Inflammatory macrophage treated with lipopolysaccharide for 1 hour (primary cell): Measurements from ENCODE around the gene CCDC148.

Experiments used
- DNase-seq, 2 donors: peaks; one replicate each; pipeline ENCODE4 v3.0.0-alpha.2; 2020 to 2022

The CCDC148 gene

DNA sequence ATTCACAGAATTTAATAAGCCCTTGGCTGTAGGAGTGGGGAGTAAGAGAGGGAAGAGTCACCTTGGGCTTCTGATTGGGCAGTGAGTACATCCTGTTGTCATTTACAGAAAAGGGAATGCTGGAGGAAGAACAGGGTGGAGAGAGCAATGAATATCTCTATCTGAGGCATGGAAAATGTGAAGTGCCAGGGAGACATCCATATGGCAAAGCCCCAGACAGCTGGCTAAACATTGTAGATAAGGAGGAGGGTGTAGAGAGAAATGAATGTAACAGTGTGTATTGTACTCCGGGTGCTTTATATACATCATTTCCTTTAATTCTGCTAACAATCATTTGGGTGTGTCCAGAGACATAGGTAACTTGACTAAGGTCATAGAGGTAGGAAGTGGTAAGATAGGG lies 251.3 kb downstream of the CCDC148 start:
- DNase-seq = no peak

DNA sequence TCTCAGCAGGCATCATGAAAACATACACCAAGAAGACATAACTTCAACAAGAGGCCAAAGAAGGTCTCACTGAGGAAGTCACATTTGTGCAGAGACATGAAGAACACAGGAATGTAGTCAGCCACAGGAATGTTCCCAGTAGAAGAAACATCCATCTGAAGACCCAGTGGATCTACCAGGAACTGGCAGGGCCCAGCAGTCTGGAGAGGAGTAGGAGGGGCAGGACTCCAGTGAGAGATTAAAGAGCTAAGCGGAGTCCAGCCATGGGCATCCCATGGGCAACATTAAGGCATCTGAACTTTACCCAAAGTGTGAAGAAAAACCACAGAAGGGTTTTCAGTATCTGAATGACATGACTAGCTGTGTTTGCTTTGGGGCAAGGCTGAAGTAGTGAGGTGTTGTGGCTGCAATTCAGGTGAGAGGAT lies 251.8 kb downstream of the CCDC148 start:
- DNase-seq = no peak

DNA sequence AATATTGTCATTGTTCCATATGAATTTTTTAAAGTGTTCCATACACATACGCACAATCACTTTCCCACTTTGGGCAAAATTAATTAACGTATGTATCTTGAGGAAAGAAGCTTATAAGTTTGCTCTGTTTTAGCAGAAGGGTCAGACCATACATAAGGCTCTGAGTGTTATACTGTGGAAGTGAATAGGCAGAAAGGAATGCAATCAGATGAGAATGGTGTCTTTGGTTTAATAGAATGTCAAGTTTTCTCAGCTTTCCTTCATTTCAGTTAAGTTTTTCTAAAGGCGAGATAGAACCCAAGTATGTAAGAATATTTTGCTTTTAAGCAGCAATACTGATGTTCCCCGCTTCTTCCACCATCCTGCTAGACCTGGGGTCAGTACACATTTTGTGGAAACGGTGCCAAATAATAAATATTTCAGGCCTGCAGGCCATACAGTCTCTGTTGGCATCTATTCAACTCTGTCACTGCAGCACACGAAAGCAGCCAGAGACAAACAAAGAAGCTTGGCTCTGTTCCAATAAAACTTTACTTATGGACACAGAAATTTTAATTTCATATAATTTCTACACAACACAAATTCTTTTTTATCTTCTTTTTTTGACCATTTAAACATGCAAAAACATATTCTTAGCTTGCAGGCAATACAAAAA lies 254.3 kb downstream of the CCDC148 start:
- DNase-seq = no peak

DNA sequence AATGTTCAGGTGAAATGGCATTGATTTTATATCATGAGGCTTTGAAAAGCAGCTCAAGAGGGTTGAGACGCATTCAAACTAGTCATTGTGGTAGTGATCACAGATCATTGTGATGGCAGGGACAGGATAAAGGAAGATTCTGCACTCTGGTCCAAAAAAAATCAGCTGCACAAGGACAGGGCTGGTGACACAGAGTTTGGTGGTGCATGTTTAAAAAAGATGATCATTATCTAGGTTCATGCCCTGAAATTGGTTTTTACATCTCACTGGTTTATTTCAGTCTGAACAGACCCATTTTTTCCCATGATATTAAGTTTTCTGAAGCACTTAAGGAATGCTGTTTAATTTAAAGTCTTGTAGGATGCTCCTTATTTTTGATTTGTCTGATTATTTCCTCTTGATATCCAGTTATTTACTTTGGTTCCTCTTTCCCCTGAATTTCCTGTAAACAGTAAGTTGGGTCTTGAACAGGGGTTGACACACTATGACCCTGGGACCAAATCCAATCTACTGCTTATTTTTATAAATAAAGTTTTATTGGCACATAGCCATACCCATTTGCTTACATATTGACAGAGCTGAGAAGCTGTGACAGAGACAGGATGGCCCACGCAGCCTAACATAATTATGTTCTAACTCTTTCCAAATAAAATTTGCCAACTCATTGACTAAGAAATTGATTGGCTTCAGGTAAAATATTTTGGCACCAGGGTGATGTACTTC lies 256.5 kb downstream of the CCDC148 start:
- DNase-seq = no peak

DNA sequence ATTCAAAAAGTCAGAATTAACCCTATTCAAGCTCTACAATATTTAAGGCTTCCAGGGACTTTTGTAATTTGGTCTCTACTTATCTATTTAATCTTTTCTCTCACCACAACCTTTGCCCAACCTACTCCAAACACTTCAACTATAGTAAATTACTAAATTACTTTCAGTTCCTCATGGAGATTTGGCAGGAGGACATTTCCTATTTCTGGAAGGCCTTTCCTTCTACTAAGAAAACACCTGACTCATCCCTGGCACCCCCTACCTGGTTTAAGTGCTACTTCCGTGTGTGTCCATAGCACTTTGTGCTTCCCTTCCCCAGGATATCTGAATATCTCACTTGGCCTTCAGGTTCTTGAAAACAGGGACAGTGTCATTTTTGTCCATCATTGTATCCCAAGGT lies 258.6 kb downstream of the CCDC148 start:
- DNase-seq = peak; percentile 22 to 23

DNA sequence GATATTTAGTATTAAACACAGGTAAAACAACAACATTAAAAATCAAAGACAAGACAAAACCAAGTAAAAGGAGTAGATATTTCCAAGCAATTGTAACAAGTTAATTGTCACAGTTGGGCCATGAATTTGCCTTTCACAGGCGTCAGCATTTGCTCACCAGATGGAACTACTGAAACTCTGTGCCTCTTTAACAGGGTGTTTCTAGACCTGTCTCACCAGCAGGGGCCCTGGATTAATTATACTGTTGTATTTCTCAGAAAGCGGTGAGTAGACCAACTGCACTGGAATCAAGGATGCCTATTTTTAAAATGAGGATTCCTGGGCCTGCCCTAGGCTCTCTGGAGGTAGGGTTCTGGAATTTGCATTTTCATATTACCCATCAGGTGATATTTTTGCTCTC lies 262.3 kb downstream of the CCDC148 start:
- DNase-seq = no peak

DNA sequence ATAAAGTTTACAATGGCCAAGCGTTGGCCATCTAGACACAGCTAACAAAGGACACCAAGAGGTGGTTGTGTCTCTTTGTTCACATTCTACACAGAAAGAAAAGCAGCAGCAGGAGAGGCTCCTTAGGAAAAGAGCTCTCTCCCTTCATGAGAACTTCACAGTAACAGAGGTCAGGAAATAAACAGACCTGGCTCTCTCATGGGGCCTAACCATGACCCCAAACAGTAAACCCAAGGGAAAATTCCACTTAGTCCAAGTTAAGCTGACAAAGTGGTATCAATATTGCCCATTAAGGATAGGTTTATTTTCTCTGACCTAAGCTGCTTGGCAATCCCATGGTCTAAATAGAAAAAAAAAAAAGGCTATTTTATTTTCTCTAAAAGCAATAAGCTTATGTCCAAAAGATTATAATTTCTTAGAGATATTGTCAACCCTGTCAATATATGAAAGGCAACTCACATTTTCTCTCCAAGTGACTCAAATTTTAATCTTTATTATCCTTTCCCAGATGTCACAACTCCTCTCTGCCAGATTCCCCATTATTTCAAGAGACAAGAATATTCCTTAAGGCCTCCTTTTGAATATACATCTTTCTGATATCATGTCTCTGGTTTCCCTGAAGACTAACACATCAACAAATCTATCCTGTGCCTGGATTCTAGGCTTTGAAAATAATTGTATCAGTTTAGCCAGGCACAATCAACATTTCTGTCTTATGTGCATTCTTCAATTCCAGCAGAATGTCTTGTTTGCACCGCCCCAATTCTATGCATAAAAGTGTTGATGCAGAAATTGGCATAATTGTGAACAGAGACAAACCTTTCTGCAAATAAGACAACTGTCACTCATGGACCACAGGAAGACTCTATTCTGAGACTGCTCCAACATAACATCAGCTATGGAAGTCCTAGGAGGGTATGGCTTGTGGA lies 263.8 kb downstream of the CCDC148 start:
- no peak for DNase-seq

DNA sequence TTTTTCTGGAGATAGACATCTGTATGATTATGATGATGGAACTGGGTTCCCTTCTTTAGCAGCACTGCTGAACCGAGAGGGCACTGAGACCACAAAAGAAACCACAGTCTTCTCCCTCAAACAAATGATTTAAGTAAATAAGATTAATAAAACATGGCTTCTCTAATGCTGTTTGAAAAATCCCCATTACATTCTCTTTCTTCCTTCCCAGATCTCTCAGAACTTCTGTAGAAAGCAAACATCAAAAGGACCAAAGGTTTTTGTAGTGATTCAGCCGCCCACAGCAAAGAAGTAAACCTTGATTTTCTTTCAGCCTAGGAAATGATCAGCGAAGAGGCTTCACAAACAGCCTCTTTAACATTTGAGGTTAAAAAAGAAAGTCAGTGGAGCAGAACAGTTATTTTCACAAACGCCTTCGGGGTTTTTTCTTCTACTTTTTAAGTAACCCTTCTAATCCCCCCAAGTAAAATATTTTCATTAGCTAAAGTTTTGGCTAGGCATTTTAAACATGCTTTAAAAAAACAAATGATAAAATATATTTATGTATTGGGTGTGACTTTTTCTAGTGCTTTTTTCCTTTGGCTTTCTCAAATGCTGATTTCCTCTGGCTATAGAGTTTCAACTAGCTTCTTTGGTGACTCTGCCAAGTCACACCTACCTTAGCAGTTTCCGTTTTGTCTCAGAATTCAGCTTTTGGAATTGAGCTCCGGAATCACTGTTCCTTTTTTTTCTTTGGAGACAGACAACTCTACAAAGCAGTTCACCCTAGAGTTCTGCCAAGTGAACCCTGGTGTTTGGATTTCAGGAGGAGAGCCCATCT lies 265.3 kb downstream of the CCDC148 start:
- no peak for DNase-seq

DNA sequence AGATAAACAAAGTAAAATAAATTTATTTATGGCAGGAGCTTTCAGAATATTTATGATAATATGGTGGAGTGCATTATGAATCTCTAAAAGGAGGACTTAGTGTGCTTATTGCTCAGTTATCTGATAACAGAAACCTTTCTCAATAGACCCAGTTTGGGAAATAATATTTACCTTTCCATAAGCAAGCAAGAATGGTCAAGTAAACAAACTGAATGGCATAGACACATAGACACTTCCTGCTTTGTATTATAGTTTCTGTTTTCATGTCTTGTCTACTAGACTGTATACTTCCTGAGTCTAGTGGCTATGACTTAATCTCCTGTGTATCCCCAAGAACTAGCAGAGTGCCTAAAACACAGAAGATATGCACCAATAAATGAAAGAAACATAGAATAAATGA lies 267.0 kb downstream of the CCDC148 start:
- peak in 1 of 2 donors; percentile 7 for DNase-seq

DNA sequence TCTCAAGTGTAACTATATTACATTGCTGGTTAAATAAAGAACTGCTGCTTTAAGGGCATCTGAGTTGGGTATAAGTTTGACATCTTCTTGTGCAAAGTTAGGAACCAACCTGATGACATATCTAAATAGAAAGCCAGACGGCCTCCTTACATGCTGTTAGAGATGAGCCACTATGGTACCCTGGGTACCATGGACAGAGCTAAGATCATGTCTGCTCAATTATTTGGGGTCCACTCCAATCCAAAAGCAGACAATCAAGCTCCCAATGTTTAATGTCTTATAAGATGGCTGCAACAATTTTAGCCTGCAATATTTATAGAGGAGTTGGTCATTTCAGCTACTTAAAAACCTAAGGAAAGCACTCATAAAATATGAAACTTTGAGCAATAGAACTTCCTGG lies 268.6 kb downstream of the CCDC148 start:
- DNase-seq = no peak

DNA sequence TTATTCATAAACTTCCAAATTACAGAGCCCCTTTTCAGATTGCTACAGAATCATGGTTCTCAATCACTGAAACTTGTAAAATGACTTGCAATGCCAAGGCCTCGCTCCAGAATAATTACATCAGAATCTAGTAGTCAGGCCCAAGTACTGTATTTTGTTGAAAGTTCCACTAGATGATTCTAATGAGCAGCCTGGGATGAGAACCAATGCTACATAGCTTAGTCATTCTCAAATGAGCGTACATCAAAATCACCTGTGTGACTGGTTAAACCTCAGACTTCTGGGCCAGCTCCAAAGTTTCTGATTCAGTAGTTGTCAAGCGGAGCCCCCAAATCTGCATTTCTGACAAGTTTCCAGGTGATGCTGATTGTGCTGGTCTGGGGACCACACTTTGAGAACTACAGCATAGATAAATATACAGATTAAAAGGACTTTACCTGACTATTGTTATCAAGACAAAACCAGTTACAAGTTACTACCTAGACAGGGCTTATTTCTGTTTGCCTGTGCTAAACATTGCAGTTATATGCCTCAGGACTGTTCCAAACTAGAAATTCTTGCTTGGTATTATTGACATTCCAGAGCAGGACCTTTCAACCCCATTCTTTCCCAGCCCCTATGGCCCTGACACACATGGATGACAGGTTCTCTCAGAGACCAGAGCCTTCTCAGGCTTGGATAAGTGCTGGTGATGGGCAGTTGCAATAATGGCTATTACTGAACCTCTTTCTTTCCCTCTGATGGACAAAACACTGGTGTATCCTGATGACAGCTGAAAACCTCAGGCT lies 271.8 kb downstream of the CCDC148 start:
- DNase-seq = no peak

DNA sequence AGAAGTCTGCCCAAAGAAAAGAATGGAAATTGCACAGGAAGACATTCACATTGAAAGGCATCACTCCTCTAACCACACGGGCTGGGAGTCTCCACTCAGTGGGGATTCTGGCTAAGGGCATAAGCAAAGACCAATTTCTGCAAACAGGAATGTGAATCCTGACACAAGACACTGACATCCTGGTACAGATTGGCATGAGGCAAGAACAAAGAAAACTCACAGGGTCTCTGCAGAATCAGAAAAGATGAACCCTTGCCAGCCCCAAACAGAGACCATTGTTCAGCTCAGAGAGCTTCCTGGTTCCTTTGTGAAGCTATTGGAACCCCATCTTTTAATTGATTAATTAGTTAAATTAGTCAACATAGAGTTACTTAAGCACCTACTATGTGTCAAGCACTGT lies 272.6 kb downstream of the CCDC148 start:
- no peak for DNase-seq

DNA sequence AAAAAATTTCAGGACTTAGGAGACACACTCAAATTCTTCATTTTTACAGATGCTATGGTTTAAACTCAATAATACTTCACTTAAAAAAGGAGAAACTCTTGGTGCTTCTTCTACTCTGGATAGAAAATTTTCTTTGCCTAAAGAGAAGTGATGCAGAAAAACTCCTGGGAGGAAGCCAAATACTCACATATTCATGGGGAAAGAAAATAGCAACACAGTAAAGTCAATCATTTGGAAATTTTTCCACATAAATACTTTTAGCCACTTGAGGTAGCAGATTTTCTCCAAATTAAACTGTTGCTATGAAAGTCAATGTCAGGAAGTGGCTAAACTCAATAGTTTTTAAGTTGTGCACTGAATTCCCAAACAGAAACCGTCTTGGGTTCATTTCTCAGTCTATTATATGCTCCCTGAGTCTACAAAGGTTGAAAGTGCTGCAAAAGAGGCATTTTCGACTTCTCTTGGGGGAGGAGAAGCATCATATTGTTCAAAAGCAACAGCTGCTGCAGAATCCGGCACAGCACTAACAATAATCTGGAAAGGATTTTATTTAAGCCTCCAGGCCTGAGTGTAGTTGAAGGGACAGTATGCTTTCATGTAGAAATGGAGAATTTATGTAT lies 273.8 kb downstream of the CCDC148 start:
- no peak for DNase-seq

DNA sequence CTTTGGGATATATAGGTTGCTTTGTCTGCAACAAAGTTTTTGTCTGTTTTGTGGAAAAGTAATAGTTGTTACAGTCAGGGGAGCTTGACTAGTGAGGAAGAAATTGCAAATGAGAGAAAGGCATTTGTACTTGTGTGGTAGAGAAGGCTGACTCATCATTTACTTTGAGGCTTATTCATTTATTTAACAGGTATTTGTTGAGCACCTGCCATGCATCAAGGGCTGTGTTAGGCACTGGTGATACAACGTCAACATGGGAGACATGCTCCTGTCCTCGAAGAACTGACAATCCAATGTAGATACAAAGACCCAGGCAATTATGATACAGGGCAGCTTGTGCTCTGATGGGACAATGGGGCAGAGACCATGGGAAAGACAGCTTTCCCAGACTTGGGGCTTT lies 275.4 kb downstream of the CCDC148 start:
- DNase-seq = no peak

DNA sequence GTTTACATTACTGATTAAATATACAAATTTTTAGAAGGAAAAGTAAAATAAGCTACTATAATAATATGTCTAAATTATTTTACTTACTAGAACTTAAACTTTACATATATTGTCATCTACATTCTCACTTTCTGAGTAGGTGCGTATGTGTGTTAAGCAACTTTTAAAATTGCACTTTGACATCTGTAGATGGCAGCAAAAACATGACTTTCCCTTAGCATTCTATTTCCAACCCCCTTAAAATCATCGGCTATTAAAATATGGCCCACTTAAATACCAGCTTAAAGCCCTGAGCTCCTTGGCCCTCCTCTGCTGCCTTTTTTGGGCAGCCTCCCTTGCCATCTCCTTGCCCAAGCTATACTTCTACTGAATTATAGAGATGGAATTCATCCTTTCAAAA lies 276.9 kb downstream of the CCDC148 start:
- peak in 1 of 2 donors; percentile 18 for DNase-seq

DNA sequence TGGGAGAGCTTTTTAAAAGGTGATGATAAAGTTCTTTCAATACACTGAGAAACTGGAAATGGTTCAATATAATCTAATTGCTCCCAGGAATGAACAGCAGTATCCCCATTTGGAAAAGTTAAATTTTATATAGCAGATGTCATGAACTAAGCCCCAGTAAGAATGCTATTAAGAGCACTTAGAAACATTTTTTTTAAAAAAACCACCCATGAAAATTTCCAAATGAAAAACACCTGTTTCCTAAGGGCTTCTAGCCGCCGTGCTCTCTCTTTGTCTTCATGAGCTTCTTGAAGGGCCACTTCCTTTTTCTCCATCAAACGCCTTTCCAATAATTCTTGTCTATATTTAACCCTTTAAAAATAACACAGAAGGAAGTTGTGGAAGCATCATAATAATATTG lies 277.9 kb downstream of the CCDC148 start:
- no peak for DNase-seq

DNA sequence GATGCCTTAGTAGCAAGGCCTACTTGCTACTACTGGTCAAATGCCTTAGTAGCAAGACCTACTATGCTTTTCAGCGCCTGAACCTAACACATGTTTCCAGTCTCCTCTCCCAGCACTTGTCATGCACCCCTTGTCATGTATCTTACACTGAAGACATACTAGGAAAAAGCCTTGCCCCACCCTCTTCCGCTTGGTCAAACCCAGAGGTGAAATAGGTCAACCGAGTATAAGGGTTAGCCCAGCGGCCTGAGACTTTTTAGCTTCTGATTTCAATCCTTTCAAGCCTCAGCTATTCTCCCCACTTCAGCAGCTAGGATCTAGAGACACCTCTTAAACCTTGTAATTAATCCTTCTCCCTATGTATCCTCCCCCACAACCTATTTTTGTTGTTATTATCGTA lies 281.6 kb downstream of the CCDC148 start:
- DNase-seq = no peak

DNA sequence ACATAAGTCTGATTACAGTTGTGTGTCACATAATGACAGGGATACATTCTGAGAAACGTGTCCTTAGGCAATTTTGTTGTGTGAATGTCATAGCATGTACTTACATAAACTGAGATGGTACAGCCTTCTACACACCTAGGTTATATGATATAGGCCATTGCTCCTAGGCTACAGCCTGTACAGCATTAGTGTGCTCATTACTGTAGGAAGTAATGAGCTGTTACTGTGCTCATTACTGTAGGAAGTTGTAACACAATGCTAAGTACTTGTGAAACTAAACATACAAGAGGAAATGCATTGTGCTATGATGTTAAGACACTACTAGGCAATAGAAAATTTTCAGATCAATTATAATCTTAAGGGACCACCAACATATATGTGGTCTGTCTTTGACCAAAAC lies 282.1 kb downstream of the CCDC148 start:
- no peak for DNase-seq

DNA sequence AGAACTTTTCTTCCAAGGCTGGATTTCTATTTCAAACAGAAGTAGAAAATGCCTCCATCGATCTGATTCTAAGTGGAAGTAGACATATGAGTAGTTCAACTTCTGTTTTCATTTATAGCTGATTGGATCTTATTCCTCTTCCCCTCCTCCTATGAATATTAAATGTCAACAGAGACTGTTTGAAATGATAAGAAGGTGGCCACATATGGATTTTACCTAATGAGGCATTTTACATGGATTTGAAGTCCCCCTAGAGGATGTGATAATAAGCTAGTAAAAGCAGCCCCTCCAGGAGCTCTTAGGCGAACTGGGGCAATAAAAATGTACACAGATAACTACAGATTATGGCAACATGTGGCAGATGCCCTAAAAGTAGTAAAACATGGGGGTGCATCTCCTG lies 283.8 kb downstream of the CCDC148 start:
- no peak for DNase-seq

DNA sequence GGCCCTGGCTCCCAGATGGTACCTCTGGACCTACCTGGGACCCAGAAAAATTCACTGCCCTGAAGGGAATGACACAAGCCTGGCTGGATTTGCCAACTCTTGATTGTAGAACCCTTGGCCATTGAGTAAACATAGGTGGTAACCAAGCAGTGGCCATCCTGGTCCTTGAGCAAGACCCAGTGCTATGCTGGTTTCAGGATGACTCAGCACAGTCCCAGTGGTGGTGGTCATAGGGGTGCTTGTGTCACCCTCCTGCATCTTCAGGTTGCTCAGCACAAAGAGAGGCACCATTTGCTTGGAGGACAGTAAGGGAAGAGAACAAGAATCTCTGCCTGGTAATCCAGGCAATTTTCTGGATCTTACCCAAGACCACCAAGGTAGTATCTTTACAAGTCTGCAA lies 302.0 kb downstream of the CCDC148 start:
- DNase-seq = no peak

DNA sequence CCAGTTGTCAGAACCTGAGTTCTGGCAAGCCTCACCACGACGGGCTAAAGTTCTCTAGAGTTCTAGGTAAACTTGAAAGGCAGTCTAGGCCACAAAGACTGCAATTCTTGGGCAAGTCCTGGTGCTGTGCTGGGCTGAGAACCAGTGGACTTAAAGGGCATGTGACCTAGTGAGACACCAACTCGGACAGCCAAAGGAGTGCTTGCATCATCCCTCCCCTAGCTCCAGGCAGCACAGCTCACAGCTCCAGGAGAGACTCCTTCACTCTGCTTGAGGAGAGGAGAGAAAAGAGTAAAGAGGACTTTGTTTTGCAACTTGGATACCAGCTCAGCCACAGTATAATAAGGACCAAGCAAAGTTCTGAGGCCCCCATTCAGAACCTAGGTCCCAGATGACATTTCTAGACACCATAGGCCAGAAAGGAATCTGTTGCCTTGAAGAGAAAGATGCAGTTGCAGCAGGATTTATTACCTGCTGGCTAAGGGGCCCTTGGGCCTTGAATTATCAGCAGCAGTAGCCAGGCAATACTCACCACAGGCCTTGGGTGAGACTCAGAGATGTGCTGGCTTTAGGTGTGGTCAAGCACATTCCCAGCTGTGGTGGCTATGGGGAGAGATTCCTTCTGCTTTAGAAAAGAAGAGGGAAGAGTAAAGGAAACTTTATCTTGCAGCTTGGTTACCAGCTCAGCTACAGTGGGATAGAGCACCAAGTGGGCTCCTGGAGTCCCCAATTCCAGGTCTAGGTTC lies 303.1 kb downstream of the CCDC148 start:
- DNase-seq = no peak
